Smooth muscle cell of the brain vasculature (primary cell): ENCODE measurements around the gene ZNF106.

Source experiments
- DNase-seq: peaks from one replicate; pipeline ENCODE4 v3.0.0-alpha.2; 2012; ENCODE audit warnings: low read depth, low spot score

ZNF106 gene

DNA sequence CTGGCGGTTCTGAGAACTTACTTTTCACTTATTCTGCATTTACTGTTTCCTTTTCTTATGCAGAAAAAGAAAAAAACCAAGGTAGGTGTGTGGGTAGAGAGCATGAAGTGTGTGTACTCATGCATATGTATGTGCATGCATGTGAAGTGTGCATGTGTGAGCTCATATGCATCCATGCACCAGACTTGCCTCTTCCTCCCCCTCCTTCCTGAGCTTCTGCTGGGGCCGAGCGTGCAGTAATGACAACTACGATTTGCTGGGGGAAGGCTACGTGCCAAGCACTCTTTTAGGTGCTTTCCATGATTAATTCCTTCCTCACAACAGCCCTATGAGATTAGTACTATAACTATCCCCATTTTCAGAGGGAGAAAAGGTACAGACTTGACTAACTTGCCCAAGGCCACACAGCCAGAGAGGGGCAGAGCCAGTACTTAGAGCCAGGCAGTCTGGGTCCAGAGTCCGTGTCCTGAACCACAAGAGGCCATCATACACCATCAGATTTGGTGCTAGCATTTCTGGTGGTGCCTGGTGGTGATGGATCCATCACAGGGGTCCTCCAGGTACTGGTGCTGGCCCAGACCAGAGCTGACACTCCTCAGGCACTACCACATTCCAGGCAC is 85.0 kb downstream of the ZNF106 start:
- DNase-seq: no peak

DNA sequence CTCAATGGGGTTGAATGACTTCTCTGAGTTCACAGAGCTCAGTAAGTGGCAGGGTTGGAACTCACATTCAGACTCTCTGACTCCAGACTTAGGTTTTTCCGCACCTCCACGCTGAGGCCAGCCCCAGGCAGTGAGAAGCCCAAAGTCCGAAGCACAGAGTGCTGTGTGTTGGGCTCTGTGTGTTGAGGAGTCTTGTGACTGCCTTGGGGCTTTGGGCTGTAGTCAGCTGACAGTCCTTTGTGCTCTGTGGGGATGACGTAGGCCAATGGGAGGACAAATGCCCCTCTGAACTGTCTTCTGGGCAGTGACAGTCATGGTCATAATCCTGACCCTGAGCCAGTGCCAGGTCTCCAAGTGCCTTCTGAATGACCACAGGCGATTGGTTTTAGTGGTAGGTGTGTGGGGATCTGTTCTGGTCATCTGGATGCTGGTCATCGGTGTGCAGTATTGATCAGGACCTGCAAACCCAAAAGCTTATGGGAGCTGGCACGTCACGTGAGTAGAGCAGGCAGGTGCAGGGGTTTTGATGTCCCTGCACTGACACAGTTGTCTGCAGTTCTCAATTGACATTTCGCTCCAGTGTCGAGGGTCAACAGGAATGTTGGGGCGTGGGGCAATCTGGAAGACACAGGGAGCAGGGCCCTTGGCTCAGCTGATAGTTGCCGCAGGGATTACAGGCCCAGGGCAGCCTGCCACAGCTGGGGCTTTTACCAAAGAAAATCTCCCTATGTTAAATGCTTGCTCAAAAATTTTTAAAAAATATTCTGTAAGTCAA is 86.3 kb downstream of the ZNF106 start:
- DNase-seq: no peak

DNA sequence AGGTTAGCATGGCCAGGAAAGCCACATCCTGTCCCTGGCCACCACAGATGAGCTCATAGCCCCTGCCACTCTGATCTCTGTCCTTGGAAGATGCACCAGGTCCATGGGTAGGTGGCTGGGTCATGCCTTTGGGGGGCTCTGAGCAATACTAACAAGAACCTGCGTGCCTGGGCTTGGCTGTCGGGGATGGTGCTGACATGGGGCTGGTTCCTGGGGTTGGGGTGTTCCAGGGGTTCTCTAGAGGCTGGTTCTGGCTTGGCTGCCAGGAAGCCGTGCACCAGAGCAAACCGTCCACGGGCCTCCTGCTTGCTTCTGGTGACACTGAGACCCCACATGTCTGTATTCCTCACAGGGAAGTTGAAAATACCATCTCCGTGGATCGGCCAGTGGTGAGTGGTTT is 87.6 kb downstream of the ZNF106 start:
- no peak for DNase-seq

DNA sequence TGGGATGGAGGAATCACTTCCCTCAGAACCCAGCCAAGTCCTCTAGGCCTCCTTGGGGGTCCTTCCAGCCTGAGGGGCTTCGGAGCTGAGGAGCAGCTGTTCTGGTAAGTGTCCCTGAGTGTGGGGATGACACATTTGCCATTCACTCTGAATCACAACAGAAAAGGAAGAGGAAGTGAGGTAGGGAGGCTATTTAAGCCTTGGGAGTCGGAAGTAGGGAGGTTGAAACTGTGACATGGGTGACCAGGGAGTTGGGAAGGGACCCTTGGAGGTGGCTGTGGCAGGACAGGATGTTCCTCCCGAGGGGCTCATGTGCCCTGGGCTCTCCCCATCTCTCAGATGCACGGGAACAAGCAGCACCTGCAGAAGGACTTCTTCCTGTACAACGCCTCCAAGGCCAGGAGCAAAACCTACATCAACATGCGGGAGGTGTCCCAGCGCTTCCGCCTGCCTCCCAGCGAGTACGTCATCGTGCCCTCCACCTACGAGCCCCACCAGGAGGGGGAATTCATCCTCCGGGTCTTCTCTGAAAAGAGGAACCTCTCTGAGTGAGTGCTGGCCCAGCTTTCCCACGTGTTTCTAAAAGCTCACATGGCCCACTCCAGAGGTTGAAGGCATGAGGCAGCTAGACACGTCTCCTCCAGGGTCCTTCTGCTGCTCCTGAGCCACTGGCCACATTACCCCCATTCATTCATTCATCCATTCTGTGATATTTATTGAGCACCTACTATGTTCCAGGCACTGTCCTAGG is 88.3 kb downstream of the ZNF106 start:
- DNase-seq: no peak

DNA sequence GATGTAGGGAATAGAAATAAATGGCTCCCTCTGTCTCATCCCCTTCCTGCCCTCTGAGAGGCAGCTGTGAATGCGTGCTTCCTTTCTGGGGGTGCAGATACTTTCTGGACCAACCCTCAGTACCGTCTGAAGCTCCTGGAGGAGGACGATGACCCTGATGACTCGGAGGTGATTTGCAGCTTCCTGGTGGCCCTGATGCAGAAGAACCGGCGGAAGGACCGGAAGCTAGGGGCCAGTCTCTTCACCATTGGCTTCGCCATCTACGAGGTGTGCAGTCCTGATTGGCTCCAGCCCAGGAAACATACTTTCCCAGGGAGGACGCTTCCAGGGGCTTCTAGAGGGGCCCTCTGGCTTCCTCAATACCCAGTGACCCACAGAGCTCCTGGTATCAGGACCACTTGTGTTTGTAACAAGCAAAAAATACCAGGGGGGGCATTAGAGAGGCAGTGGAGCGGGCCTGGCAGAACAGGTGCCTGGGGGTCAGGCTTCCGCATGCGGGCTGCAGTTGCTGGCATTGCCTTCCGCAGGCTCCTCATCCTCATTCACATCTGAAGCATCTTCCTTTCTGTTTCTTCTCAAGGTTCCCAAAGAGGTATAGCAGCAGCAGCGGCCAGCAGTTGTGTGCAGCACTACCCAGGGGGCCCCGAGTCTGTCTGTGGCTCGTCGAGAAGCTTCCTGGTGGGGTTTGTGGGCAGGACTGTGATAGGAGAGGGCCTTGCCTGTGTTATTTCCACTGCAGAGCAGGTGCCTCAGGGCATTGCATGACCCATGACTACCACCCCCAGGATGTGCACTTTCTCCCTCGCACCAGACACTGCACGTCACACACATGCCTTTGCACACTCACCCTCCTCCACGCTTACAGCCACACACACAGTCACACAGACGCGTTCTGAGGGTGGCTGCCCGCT is 89.1 kb downstream of the ZNF106 start:
- no peak for DNase-seq

DNA sequence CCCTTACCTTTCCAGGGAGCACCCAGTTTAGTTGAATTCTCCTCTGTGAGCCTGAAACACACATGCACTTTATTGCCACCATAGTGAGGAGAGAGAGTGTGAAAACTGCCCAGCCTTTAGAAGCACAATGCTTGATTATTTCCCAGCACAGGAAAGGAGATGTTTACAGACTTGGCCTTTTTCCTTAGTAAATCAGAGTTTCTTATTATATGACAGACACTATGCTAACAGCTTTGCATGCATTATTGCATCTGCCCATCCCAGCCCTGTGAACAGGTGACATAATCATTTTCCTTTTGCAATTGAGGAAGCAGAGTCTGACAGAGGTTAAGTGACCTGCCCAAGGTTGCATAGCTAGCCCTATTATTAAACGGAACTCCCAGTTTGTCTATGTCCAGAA is 95.1 kb downstream of the ZNF106 start:
- no peak for DNase-seq

DNA sequence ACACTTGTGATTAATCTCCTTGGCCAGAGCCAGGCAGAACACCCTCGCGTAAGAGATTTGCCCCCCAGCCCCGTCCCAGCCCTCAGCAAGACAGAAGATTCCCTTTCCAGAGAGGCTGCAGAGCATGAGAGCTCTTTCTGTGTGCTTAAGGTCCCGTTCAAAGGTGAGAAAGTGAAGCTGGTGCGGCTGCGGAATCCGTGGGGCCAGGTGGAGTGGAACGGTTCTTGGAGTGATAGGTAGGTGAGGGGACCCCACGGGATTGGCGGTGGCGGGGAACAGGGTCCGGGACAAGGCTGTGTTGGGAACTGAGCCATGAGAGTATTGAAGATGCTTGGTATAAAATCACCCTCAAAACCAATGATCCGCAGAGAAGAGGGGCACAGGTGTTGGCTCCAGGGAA is 96.8 kb downstream of the ZNF106 start:
- DNase-seq: no peak

DNA sequence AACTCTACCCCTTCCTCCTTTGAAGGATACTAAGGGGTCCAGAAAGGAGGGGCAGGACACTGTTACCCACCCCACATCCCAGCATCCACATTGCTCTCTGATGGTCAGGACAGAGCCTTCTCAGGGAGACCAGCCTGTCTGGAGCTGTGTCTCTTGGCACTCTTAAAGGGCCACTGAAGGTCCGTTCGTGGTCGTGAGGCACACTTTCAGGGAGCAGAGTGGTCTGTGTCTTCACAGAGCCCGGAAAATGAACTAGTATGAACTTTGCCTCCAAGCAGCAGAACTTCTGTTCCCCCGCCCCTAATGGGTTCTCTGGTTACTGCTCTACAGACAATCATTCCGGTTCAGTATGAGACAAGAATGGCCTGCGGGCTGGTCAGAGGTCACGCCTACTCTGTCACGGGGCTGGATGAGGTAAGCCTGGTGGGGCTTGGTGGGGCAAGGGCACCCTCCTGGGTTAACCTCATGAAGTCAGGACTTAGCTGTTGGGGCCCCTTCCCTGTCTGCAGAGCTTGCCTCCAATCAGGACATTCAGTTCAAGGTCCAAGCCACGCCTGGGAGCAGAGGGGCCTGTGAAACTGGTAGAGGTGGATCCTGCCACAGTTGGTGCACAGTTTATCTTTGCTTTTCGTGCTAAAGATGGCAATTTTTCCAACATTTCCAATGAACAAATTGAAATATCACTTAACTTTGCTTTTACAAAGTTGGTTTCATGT is 98.5 kb downstream of the ZNF106 start:
- DNase-seq: no peak

DNA sequence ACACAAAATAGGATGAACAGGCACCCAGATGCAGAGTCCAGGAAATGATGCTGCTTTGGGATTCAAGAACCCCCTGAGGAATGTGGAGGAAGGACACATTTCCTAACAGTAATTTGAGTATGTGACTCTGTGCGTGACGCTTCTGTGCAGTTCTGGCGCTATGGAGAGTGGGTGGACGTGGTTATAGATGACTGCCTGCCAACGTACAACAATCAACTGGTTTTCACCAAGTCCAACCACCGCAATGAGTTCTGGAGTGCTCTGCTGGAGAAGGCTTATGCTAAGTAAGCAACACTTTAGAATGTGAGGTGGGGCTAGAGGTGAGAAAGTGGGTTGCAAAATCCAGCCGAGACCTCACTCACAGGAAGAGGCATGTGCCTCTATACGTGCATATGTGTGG is 103.3 kb downstream of the ZNF106 start:
- no peak for DNase-seq

DNA sequence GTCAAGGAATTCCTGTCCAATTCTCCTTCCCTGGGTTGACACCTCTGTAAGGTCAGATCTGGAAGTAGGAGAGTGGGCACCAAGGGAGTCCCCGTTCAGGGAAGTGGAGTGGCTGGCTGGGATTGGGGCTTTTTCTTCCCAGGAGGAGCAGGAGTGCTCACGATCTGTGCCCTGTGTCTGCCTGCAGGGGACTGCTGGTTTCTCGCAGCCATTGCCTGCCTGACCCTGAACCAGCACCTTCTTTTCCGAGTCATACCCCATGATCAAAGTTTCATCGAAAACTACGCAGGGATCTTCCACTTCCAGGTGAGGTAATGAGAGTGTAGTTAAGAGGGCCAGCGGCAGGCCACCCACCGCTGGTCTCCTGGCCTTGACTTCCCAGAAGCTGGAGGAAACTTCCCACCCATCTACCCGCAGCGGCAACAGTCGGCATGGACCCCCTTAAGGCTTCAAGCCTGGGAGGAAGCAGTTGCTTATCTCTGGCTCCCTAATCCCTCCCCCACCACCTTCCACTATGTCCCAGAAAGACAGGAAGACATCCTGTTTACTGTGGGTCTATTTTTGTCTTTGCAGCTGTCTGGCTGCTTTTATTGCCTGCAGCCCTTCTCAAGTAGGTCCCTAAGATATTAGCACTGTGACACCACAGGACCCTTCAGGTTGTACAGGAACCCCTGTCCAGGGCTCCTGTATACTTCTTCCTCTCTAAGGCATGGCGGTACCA is 104.8 kb downstream of the ZNF106 start:
- no peak for DNase-seq

DNA sequence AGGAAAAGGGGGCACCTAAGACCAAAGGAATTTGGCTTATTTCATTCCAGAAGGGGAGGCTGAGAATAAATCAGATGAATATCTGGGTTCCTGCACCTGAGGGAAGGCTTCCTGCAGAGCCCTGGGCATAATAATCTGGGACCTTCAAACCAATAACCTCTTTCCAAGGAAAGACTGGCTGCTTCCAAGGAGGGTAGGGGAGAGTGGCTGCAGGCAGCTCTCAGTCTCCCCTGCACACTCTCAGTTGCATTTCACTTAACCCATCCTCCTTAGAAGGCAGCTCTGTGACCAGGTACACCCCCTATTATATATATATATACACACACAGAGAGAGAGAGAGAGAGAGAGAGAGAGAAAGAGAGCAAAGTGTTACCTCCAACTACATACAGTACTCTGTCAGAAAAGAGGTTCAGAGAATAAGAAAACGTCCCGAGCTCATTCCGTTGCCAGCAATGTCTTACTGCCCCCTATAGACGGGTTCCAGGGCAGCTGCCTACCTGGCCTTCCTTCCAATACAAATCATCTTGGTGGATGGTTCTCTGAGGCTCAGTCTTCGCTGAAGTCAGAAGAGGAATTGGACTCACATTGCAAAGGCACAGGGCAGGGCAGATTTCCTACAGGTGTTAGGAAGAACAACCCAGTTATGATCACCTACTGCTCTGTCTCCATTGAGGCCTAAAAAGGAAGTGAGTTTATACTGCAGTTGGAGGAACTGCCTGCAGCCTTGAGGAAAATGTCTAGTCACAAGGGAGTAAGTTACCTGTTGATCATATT is 105.5 kb downstream of the ZNF106 start:
- no peak for DNase-seq

DNA sequence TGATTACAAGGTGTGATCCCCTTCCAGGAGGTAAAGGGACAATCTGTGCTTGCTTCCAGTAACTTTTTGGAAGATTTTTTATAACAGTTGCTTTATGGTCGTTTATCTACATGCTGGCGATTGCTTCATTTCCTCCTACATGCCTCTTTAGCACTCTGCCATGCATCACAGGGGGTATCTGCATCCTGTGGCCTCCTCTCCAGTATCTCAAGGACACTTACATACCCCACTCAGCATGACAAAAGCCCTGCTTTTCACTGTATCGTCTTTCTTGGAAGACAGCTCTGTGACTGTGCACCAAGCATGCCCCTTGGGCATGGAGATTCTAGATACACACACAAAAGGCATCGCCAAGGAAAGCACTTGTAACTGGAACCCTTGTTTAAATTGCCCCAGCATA is 106.3 kb downstream of the ZNF106 start:
- DNase-seq: no peak

DNA sequence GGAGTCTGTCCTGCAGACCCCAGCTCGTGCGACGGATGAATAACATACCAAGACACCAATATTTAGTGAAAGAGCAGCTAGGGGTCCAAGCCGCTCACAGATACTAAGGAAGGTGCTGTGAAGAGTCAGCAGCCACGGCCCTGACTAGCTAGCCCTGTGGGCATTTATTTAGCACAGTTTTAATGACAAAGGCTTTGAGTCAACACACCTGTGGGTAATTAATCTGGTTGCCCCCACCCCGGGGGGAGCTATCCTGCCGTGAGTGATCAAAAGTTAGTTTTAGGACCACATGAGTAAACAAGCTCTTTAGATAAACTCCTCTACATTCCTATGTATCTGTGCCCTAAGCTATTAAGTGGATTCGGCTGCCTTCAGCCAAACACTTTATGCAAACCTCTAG is 112.9 kb downstream of the ZNF106 start:
- no peak for DNase-seq

DNA sequence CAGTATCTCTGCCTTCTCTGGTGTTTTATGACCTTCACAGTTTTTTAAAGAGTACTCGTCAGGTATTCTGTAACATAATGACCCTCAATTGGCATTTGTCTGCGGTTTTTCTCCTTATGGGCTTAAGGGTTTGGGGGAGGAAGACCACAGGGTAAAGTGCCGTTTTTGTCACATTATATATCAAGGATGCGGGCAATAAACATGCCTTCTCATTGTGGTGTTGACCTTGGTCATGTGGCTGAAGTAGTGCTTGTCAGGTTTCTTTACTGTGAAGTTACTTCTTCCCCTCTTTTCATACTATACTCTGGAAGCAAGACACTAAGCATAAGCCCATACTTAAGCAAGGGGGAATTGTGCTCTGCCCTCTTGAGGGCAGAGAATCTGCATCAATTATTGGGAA is 115.0 kb downstream of the ZNF106 start:
- DNase-seq: no peak

DNA sequence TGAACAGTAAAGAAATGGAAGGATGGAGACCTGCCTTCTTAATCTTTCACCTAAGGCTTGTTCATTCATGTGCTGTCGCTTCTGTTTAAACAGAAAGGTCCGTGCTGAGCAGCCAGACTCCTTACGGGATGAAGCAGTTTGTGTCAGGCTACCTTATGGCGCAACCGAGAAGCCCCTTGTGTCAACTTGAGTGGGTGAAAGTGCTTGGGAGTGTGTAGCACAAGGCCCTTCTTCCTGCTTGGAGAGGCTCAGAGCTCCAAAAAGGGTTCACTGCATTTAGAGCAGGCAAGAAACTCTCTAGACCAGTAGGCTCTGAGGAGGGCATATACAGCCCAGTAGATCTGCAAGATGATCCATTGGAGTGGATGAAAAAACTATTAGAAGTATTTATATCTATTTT is 115.7 kb downstream of the ZNF106 start:
- DNase-seq: no peak

DNA sequence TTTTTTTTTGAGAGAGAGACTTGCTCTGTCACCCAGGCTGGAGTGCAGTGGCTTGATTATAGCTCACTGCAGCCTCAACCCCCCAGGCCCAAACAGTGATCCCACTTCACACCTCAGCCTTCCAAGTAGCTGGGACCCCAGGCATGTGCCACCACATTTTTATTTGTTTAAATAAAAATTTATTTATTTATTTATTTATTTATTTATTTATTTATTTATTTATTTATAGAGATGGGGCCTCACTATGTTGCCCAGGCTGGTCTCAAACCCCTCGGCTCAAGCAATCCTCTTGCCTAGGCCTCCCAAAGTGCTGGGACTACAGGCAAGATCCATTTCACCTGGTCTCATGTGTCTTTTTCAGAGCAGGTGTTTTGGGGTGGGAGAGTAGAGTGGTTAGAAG is 116.1 kb downstream of the ZNF106 start:
- DNase-seq: no peak

DNA sequence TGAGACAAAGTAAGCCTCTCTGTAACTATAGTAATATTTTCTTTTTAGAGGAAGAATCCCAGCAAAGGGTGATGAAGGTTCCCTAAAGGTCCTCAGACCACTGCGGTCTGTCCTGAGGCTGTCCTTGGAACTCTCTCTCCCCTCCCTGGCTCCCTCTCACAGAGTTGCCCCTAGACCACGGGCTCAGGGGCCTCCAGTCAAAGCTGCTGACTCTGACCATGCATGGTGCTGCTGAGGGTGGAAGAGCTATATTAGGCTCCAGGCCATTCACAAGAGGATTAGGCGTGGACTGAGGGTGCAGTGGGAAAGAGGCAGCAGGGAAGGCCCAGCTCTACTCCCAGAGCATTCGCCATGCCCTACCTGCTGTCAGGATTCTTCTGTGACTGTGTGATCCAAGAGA is 117.0 kb downstream of the ZNF106 start:
- no peak for DNase-seq

DNA sequence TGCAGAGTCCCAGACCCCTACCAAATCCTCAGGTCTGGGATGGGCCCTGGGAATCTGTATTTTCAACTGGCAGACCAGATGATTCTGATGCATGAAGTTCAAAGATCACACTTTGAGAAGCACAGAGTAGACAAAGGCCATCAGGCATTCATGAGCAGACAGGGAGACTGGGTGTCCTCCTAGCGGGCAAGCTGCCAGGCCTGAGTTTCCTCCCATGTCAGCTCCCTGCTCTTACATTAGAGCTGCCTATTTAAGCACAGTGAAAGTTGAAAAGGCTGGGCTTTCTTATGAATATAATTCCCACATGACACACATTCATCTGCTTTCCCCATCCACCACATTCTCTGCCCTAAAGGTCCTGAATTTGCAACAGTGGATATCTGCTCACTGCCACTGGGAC is 117.7 kb downstream of the ZNF106 start:
- DNase-seq: no peak

DNA sequence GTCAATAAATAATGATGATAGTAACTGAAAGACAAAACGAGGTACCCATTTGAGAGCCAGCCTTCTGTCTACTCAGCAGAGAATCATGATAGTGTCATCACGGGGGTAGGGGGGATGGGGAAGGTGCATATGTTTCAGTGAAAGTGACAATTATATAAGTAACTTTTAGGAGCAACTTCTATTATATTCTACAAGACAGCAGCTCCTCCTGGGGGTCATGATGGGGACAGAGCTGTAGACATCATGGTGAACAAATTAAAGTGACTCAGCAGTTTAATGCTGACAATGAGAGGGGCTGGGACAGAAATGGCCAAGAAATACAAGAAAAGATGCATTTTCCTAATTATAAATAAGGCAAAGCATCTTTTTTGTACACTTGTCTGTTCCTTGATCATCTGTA is 119.8 kb downstream of the ZNF106 start:
- DNase-seq: no peak

DNA sequence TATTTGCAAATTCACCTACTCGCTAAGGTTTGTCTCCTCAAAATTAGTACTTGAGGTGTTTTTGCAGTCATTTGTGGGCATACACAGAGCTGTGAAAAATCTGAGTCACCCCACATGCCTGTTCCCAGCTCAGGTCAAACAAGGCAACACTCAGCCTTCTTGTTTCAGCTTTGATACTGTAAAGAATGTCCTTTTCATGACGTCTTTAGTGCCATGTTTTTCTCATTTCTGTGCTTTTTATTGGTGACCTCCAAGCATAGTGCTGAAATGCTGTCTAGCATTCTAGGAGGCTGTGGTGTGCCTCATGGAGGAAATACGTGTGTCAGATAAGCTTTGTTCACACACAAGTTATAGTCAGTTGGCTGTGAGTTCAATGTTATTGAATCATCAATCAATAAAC is 122.8 kb downstream of the ZNF106 start:
- DNase-seq: no peak
